Measurements from ENCODE around the gene LTBP1. TPM values are rescaled to one million over a fixed set of nuclear protein-coding genes. Genes with fewer than 3 reads are reported as not detected.

LTBP1 gene
- total RNA-seq, 1 experiment from 2014 or later: 28.5 TPM

- Mint-ChIP-seq H3K36me3 (ENCODE audit: insufficient read depth in 1 of 3, low read depth in 3 of 3) (no peaks in the 10 kb centered on the region), H3K4me3 (no peak overlapping the region), H3K27me3 (ENCODE audit: low read depth) (no peaks in the 10 kb centered on the region), H3K9me3 (no peaks in the 10 kb centered on the region), H3K27ac (no peak overlapping the region), H3K4me1 (no peaks in the 10 kb centered on the region)
- no peaks in the 10 kb centered on the region for H3K79me1 ChIP-seq (ENCODE audit: insufficient read depth, low read depth, low read length, poor library complexity, severe bottlenecking)
- DNase-seq: no peak
- no peak overlapping the region for H2AFZ ChIP-seq (ENCODE audit: low read length)
- H3T11ph ChIP-seq (ENCODE audit: low read length): no peak overlapping the region
- no peak overlapping the region for H2BK20ac ChIP-seq (ENCODE audit: low read depth, low read length, poor library complexity, severe bottlenecking)
- no peak overlapping the region for H2AK5ac ChIP-seq (ENCODE audit: insufficient read length, low read length)
- H3K4me1 ChIP-seq (ENCODE audit: insufficient read depth, low read length): no peaks in the 10 kb centered on the region
- H3K18ac ChIP-seq (ENCODE audit: insufficient read length, low read depth, low read length): no peak overlapping the region
- no peak overlapping the region for H4K91ac ChIP-seq (ENCODE audit: insufficient read length, low read depth, low read length)
- H3K14ac ChIP-seq (ENCODE audit: insufficient read depth, low read length): no peak overlapping the region
- no peak overlapping the region for H4K5ac ChIP-seq (ENCODE audit: insufficient read length, low read depth, low read length)
- no peak overlapping the region for H3K4ac ChIP-seq (ENCODE audit: low read depth, low read length)
- H3K23ac ChIP-seq (ENCODE audit: insufficient read length, low read depth, low read length): no peak overlapping the region
- no peak for TF ChIP-seq CTCF (conservative IDR thresholded peaks at IDR 0.05)
- H2BK120ac ChIP-seq (ENCODE audit: low read depth, low read length, poor library complexity, severe bottlenecking): no peak overlapping the region
- no peaks in the 10 kb centered on the region for H4K20me1 ChIP-seq (ENCODE audit: control insufficient read depth, insufficient read depth, insufficient read length)
- H3K23me2 ChIP-seq (ENCODE audit: insufficient read length, low read depth, low read length, poor library complexity, severe bottlenecking): no peaks in the 10 kb centered on the region
- H3K27ac ChIP-seq (ENCODE audit: insufficient read length, low read depth, low read length): no peak overlapping the region
- no peak overlapping the region for H2BK12ac ChIP-seq (ENCODE audit: insufficient read length, low read depth, low read length)
- H3K9ac ChIP-seq (ENCODE audit: extremely low read depth, insufficient read length, low read length): no peak overlapping the region
- H2BK5ac ChIP-seq (ENCODE audit: insufficient read length, low read length): no peak overlapping the region
- no peaks in the 10 kb centered on the region for H3K9me3 ChIP-seq (ENCODE audit: control insufficient read depth, low read depth, low read length)
- H3K56ac ChIP-seq (ENCODE audit: insufficient read length, low read depth, low read length): no peak overlapping the region
- no peak overlapping the region for H3K4me2 ChIP-seq (ENCODE audit: insufficient read depth, insufficient read length, low read length)
- no peak overlapping the region for H4K8ac ChIP-seq (replicated peaks; ENCODE audit: insufficient read length, low read depth, low read length)
- no peak overlapping the region for H2BK15ac ChIP-seq (ENCODE audit: low read depth, low read length)
- H3K27me3 ChIP-seq (ENCODE audit: insufficient read depth, low read length): no peaks in the 10 kb centered on the region
- H3K79me2 ChIP-seq (ENCODE audit: insufficient read depth, low read length): no peaks in the 10 kb centered on the region
- no CpG with 5 or more reads among the region's 4 CpGs for WGBS (ENCODE audit: extremely low coverage, insufficient read length, low lambda C conversion rate)
Measured at GRCh38 chr2:33342705-33343104, 396.0 kb downstream of the LTBP1 start.
